ENCODE measurements around the gene GALNT18.

The GALNT18 gene

DNA sequence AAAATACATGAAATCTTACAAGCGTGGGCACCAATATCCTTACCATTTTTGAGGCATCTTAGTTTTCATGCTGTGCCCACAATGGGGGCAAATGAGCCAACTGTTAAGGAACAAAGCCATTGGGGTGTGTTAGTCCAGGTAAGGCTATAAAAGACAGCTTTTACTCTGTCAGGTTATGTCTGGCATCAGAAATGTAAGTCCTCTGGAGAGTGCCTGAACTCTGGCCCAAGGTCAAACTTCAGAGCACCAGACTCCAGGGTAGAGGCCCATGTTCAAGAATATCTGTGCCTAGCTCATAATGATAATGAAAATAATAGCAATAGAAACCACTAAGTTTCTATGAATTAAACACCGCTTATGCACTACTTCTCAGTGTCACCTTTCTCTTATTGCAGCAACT, 374.2 kb downstream of the GALNT18 start:
- Histone ChIP-seq H3K27ac (ENCODE audit: low read depth, low read length) (no peak overlapping the region), H3F3A (ENCODE audit: insufficient read depth) (no peaks in the 10 kb centered on the region), H3K4me2 (ENCODE audit: low read depth, low read length, poor library complexity, severe bottlenecking) (no peak overlapping the region), H3K79me2 (ENCODE audit: insufficient read depth, low read length) (no peaks in the 10 kb centered on the region), H3K27me3 (ENCODE audit: low read length) (no peaks in the 10 kb centered on the region), H3K9me2 (replicated peaks; ENCODE audit: insufficient read depth, low read length) (no peaks in the 10 kb centered on the region), H3K9me3 (ENCODE audit: insufficient read depth, low read length) (no peaks in the 10 kb centered on the region), H3K9ac (ENCODE audit: low read length) (no peak overlapping the region), H4K20me1 (ENCODE audit: low read depth, low read length) (no peaks in the 10 kb centered on the region), H2AFZ (ENCODE audit: low read depth, low read length, severe bottlenecking) (no peak overlapping the region), H3K36me3 (ENCODE audit: low read length) (no peaks in the 10 kb centered on the region), H3K4me3 (ENCODE audit: insufficient read depth, low read length, poor library complexity, severe bottlenecking) (no peak overlapping the region)
- no peak for TF ChIP-seq EZH2phosphoT487 (conservative IDR thresholded peaks at IDR 0.05; ENCODE audit: low read length)
- TF ChIP-seq, protein P1, sequence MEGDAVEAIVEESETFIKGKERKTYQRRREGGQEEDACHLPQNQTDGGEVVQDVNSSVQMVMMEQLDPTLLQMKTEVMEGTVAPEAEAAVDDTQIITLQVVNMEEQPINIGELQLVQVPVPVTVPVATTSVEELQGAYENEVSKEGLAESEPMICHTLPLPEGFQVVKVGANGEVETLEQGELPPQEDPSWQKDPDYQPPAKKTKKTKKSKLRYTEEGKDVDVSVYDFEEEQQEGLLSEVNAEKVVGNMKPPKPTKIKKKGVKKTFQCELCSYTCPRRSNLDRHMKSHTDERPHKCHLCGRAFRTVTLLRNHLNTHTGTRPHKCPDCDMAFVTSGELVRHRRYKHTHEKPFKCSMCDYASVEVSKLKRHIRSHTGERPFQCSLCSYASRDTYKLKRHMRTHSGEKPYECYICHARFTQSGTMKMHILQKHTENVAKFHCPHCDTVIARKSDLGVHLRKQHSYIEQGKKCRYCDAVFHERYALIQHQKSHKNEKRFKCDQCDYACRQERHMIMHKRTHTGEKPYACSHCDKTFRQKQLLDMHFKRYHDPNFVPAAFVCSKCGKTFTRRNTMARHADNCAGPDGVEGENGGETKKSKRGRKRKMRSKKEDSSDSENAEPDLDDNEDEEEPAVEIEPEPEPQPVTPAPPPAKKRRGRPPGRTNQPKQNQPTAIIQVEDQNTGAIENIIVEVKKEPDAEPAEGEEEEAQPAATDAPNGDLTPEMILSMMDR (IDR thresholded peaks at IDR 0.05; ENCODE audit: insufficient read depth, low read length, poor library complexity, severe bottlenecking): no peak

DNA sequence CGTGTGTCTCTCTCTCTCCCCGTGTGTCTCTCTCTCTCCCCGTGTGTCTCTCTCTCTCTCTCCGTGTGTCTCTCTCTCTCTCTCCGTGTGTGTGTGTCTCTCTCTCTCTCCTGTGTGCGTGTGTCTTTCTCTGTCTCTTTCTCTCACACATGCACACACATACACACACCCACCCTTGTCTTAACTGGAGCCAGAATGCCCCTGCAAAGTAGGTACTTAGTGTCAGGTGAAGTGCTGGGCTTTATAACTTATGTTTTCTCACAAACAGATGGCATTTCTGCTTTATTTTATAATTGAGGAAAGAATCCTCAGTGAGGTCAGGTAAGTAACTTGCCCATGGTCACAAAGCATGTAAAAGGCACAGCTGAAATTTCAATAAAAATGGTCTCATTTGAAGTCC, 374.7 kb downstream of the GALNT18 start:
- no peaks in the 10 kb centered on the region for H3K36me3 ChIP-seq (ENCODE audit: low read length)
- no peak for TF ChIP-seq EZH2phosphoT487 (conservative IDR thresholded peaks at IDR 0.05; ENCODE audit: low read length)
- TF ChIP-seq, protein P1 (IDR thresholded peaks at IDR 0.05; ENCODE audit: insufficient read depth, low read length, poor library complexity, severe bottlenecking): no peak

DNA sequence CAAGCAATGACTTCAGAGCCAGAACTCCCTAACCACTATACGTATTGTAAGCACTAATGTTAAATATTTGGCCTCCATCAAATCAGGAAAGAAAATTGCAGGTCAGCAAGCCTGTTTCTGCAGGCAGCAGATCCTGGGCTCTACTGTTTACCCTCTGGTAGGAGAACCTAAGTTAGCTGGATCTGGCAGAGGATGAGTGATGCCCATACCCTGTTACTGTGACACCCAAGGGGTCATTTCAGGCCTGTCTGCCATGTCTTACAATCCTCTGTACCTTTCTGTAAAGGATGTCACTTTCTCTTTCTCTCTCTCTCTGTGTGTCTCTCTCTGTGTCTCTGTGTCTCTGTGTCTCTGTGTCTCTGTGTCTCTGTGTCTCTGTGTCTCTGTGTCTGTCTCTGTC, 375.6 kb downstream of the GALNT18 start:
- no peak overlapping the region for H3K27ac ChIP-seq (ENCODE audit: low read depth, low read length)

More for the DNA sequence above, 374.7 kb downstream of the GALNT18 start:
- H3K9ac ChIP-seq (ENCODE audit: low read length): no peak overlapping the region
- H4K20me1 ChIP-seq (ENCODE audit: low read depth, low read length): no peaks in the 10 kb centered on the region
- no peaks in the 10 kb centered on the region for H3K27me3 ChIP-seq (ENCODE audit: low read length)
- no peak overlapping the region for H3K4me2 ChIP-seq (ENCODE audit: low read depth, low read length, poor library complexity, severe bottlenecking)
- no peaks in the 10 kb centered on the region for H3K9me2 ChIP-seq (replicated peaks; ENCODE audit: insufficient read depth, low read length)
- H3F3A ChIP-seq (ENCODE audit: insufficient read depth): no peaks in the 10 kb centered on the region
- no peaks in the 10 kb centered on the region for H3K79me2 ChIP-seq (ENCODE audit: insufficient read depth, low read length)
- H3K27ac ChIP-seq (ENCODE audit: low read depth, low read length): no peak overlapping the region
- H2AFZ ChIP-seq (ENCODE audit: low read depth, low read length, severe bottlenecking): no peak overlapping the region
- no peak overlapping the region for H3K4me3 ChIP-seq (ENCODE audit: insufficient read depth, low read length, poor library complexity, severe bottlenecking)
- no peaks in the 10 kb centered on the region for H3K9me3 ChIP-seq (ENCODE audit: insufficient read depth, low read length)

More for the DNA sequence above, 375.6 kb downstream of the GALNT18 start:
- H3K4me3 ChIP-seq (ENCODE audit: insufficient read depth, low read length, poor library complexity, severe bottlenecking): no peak overlapping the region
- no peak overlapping the region for H3K9ac ChIP-seq (ENCODE audit: low read length)
- no peaks in the 10 kb centered on the region for H3K36me3 ChIP-seq (ENCODE audit: low read length)
- no peaks in the 10 kb centered on the region for H3F3A ChIP-seq (ENCODE audit: insufficient read depth)
- H2AFZ ChIP-seq (ENCODE audit: low read depth, low read length, severe bottlenecking): no peak overlapping the region
- TF ChIP-seq EZH2phosphoT487 (conservative IDR thresholded peaks at IDR 0.05; ENCODE audit: low read length): no peak
- TF ChIP-seq, protein P1 (IDR thresholded peaks at IDR 0.05; ENCODE audit: insufficient read depth, low read length, poor library complexity, severe bottlenecking): no peak
- no peaks in the 10 kb centered on the region for H3K79me2 ChIP-seq (ENCODE audit: insufficient read depth, low read length)
- no peaks in the 10 kb centered on the region for H4K20me1 ChIP-seq (ENCODE audit: low read depth, low read length)
- no peaks in the 10 kb centered on the region for H3K9me2 ChIP-seq (replicated peaks; ENCODE audit: insufficient read depth, low read length)
- no peaks in the 10 kb centered on the region for H3K9me3 ChIP-seq (ENCODE audit: insufficient read depth, low read length)
- no peaks in the 10 kb centered on the region for H3K27me3 ChIP-seq (ENCODE audit: low read length)
- no peak overlapping the region for H3K4me2 ChIP-seq (ENCODE audit: low read depth, low read length, poor library complexity, severe bottlenecking)

Data from SU-DHL-6 (cell line).